NT2/D1 (cell line): Measurements from ENCODE around the gene HS3ST5.

Experiments
- DNase-seq: peaks from one replicate; pipeline ENCODE4 v3.0.0-alpha.2; 2011; ENCODE audit warnings: low read depth, low spot score
- H3K27me3 ChIP-seq: 2 replicates; pipeline ENCODE4 v1.6.0; 2011; ENCODE audit warnings: mild to moderate bottlenecking; ENCODE audit not compliant: insufficient read length, insufficient read depth
- H3K36me3 ChIP-seq: 2 replicates; pipeline ENCODE4 v1.6.1; 2011; ENCODE audit warnings: mild to moderate bottlenecking, low read length, mixed read lengths; ENCODE audit not compliant: insufficient read depth, insufficient read length
- H3K4me1 ChIP-seq: 2 replicates; pipeline ENCODE4 v1.5.1; 2011; ENCODE audit not compliant: insufficient read depth, insufficient read length
- H3K4me3 ChIP-seq: 2 replicates; pipeline ENCODE4 v1.5.1; 2011; ENCODE audit warnings: low read depth; ENCODE audit not compliant: insufficient read length
- H3K9ac ChIP-seq: 2 replicates; pipeline ENCODE4 v1.6.0; 2011; ENCODE audit warnings: low read depth; ENCODE audit not compliant: insufficient read length
- H3K9me3 ChIP-seq: 2 replicates; pipeline ENCODE4 v1.5.1; 2011; ENCODE audit warnings: mild to moderate bottlenecking, low read length; ENCODE audit not compliant: insufficient read depth
- SUZ12 ChIP-seq: IDR thresholded peaks from 2 replicates; pipeline ENCODE4 v1.6.1; 2011; ENCODE audit not compliant: insufficient read length, insufficient read depth; ENCODE audit errors: extremely low read depth
- YY1 ChIP-seq: IDR thresholded peaks from 2 replicates; pipeline ENCODE4 v1.6.1; 2011; ENCODE audit not compliant: insufficient read length, insufficient read depth
- ZNF274 ChIP-seq: IDR thresholded peaks from 2 replicates; pipeline ENCODE4 v1.6.1; 2011; ENCODE audit warnings: mild to moderate bottlenecking, low read depth, low read length

Gene HS3ST5

DNA sequence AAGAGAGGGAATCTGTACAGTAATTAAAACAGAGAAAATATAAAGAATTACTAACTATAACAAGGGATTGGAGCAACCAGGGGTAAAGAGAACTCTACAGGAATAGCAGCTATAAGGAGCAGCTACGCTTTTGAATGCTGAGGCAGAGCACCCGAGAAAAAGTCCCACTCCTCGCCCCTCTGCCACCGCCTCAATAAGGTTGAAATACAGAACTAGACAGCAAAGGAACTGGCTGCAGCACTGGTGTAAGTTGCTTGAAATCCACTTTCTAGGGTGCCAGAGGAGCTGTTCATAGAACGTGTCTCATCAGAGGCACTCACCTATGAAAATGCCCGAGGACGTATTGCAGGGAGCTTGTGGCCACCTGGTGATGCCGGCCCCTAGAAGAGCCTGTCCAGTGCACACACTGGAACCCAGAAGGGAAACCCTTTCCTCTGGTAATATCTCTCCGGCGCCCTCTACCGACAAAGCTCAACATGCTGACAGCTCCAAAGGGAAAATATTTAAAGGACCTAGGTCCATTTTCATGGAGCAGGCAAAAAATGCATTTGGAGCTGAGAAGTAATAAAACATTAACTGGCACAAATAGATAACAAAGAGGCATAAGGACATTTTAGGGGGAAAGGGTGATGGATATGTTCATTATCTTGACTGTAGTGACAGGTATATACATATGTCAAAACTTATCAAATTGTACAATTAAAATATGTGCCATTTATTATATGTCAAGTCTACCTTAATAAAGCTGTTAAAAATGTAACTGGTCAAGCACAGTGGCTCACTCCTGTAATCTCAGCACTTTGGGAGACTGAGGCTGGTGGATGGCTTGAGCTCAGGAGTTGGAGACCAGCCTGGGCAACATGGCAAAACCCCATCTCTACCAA, 234.5 kb downstream of the HS3ST5 start:
- H3K27me3 ChIP-seq: no peaks in the 10 kb centered on the region
- no peaks in the 10 kb centered on the region for H3K9me3 ChIP-seq
- no peak overlapping the region for H3K4me3 ChIP-seq
- TF ChIP-seq ZNF274 (no peak), SUZ12 (no peak), YY1 (no peak)
- H3K9ac ChIP-seq: no peak overlapping the region
- peak; percentile 27 for DNase-seq
- H3K4me1 ChIP-seq: no peaks in the 10 kb centered on the region
- no peaks in the 10 kb centered on the region for H3K36me3 ChIP-seq

DNA sequence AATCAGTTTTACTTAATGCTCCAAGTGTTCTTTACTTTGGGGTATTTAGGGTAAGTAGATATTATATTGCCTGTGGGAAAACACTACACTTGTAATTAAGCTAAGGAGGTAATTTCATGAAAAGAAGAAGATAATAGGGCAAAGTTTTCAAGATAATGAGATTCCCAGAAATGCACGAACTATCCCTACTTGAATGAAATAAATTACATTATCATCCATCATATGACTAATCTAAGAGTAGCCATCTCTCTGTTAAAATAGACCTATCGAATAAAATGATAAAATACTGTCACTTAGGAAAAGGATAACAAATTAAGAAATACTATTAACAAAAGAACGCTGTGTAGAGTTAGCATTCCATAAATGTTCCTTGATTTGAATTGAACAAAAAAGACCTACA, 236.8 kb downstream of the HS3ST5 start:
- Histone ChIP-seq H3K9ac (no peak overlapping the region), H3K27me3 (no peaks in the 10 kb centered on the region), H3K4me1 (no peaks in the 10 kb centered on the region), H3K9me3 (no peaks in the 10 kb centered on the region), H3K36me3 (no peaks in the 10 kb centered on the region), H3K4me3 (no peak overlapping the region)
- no peak for DNase-seq
- no peak for TF ChIP-seq ZNF274

DNA sequence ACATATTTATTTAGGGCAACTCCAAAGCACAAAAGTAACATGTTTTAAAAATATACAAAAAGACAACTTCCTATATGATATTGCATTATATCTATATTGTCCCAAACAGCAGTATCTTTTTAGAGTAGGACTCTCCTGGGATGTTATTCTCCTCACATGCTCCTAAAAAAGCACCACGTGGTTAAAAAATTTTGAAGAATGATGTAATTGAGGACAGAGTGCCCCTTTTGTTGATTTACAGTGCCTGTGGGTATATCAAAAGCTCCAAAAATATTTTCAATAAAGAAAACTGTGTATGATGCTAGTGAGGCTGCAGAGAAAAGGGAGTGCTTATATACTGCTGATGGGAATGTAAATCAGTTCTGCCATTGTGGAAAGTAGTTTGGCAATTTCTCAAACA, 241.6 kb downstream of the HS3ST5 start:
- no peaks in the 10 kb centered on the region for H3K27me3 ChIP-seq
- TF ChIP-seq SUZ12: no peak

DNA sequence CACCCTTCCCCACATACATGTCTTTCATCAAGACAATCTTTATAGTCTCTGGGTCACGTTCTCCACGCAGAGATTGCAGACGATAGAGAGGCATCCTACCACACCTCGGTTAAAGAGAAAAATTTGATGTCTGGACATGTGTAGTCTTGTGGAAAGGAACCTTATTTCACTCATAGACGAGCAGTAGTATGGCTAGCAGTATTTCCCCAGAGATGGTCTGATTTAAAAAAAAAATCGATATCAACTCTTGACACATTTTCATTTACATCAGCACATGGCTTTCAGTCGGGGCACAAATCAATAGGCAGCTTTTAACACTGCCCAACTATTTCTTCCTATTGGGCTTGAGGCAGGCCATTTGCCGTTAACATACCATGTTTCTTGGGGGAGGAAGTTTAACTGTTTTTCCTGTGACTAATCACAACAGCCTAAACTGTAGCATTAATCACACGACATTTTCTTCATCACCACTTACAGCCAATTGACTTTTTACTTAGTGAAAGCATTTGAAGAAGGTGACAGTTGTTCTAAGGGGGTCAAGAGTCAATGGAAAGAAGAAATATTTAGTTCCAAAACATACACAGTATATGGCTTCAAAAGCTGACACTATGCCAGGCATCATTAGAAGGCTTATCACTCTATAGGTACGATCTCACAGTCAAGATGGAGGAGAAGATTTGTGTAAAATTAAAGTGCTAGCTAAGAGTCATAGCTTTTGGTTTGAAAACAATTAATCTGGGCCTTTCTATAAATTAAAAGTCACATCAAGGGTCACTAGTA, 242.4 kb downstream of the HS3ST5 start:
- Histone ChIP-seq H3K27me3 (no peaks in the 10 kb centered on the region), H3K9me3 (no peaks in the 10 kb centered on the region), H3K4me1 (no peaks in the 10 kb centered on the region), H3K4me3 (no peak overlapping the region), H3K9ac (no peak overlapping the region), H3K36me3 (no peaks in the 10 kb centered on the region)
- DNase-seq: no peak
- TF ChIP-seq SUZ12 (no peak), YY1 (no peak), ZNF274 (no peak)

More for the DNA sequence above, 241.6 kb downstream of the HS3ST5 start:
- no peak overlapping the region for H3K9ac ChIP-seq
- no peak overlapping the region for H3K4me3 ChIP-seq
- no peak for DNase-seq
- H3K36me3 ChIP-seq: no peaks in the 10 kb centered on the region
- no peaks in the 10 kb centered on the region for H3K9me3 ChIP-seq
- no peaks in the 10 kb centered on the region for H3K4me1 ChIP-seq

DNA sequence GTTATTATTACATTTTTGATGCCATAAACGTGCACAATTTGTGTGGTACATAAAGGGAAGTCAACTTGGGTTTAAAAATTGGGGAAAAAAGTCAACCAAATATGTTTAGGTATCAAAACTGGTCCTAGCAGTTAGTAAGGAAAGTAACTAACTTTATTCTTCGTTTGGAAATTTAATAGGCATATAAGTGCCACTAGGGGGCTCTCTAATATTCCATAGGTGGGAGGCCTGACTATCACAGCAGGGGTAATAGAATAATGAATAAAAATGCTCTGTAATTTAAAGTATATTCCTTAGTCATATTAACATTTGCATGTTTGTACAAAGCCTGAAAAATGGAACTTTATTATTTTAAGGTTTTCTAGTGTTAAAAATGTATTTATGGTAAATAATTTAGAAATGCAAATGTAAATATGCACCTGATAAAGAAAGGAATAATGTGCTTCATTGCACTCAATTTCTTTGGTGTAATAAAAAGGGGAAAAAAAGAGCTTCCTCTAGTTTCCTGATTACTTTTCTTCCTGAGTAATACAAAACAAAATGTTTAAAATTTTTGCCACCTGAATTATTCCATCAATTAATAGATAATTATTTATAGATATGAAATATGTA, 246.2 kb downstream of the HS3ST5 start:
- Histone ChIP-seq H3K4me1 (no peaks in the 10 kb centered on the region), H3K9ac (no peak overlapping the region), H3K27me3 (no peaks in the 10 kb centered on the region), H3K9me3 (no peaks in the 10 kb centered on the region), H3K36me3 (no peaks in the 10 kb centered on the region), H3K4me3 (no peak overlapping the region)
- peak; percentile 9 for DNase-seq
- TF ChIP-seq ZNF274 (no peak), YY1 (no peak), SUZ12 (no peak)

DNA sequence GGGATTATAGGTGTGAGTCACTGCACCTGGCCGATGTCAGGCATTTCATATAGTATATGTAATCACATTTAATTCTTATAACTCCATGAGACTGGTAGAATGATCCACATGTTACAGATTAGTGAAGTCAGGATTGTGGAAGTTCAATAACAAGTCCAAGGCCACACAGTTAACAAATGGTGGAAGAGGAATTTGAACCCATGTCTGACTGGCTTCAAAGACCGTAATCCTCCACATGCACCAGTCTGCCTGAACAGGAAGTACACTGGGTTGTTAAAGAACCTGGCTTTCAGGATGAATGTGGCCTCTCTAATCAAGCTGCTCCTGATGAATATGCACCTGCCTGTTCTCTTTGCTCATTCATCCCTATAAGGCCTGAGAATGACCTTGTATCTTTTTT, 249.9 kb downstream of the HS3ST5 start:
- no peaks in the 10 kb centered on the region for H3K27me3 ChIP-seq
- no peaks in the 10 kb centered on the region for H3K9me3 ChIP-seq
- TF ChIP-seq ZNF274: no peak
- TF ChIP-seq YY1: no peak
- no peak for TF ChIP-seq SUZ12
- no peak for DNase-seq
- H3K9ac ChIP-seq: no peak overlapping the region
- no peaks in the 10 kb centered on the region for H3K36me3 ChIP-seq
- no peaks in the 10 kb centered on the region for H3K4me1 ChIP-seq
- no peak overlapping the region for H3K4me3 ChIP-seq

DNA sequence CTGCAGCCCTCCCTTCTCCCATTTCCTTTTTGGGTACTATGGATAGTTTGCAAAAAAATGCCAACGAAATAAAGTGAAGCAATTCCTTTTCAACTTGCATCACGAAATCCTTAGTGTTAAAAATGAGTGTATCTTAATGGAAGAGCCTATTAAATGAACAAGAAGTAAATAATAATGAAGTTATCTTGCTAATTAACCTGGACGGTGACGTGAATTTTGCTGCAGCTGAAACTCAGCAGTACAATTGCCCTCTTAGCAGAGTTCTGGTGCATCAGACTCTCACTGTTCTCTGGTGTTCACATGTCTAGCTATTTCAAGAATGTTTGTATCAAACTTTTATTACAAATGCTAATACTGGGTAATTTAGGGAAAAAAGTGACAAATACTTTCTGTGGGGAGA, 252.2 kb downstream of the HS3ST5 start:
- Histone ChIP-seq H3K9me3 (no peaks in the 10 kb centered on the region), H3K36me3 (no peaks in the 10 kb centered on the region), H3K27me3 (no peaks in the 10 kb centered on the region), H3K4me1 (no peaks in the 10 kb centered on the region), H3K9ac (no peak overlapping the region), H3K4me3 (no peak overlapping the region)
- TF ChIP-seq SUZ12 (no peak), YY1 (no peak), ZNF274 (no peak)
- DNase-seq: no peak
